Esophagus muscularis mucosa (tissue), 4 donors: Measurements from ENCODE around the gene XRRA1. TPM values are rescaled to one million over a fixed set of nuclear protein-coding genes. Genes with fewer than 3 reads are reported as not detected.

Experiments used
- DNase-seq: peaks from one replicate; pipeline ENCODE4 v3.0.0-alpha.2; 2017; ENCODE audit errors: extremely low spot score
- H3K27ac ChIP-seq, 4 donors: fragments of 200-600 bp; sonication (generic); replicated peaks in 1 of 4; 1 replicate in 3 of 4; 2 replicates in 1 of 4; pipeline ENCODE4 v1.5.1; 2016 to 2019; ENCODE audit warnings: mild to moderate bottlenecking in 1 of 4
- H3K27me3 ChIP-seq, 4 donors: fragments of 200-600 bp; sonication (generic); one replicate each; pipeline versions ENCODE4 v1.5.1 to v1.6.0; 2016 to 2019
- H3K36me3 ChIP-seq, 4 donors: fragments of 200-600 bp; sonication (generic); one replicate each; pipeline ENCODE4 v1.5.1; 2016 to 2019
- H3K4me1 ChIP-seq, 4 donors: fragments of 200-600 bp; sonication (generic); one replicate each; pipeline ENCODE4 v1.5.1; 2016 to 2019
- H3K4me3 ChIP-seq, 4 donors: fragments of 200-600 bp; sonication (generic); 1 replicate in 2 of 4; 2 replicates in 2 of 4; pipeline ENCODE4 v1.5.1; 2016 to 2019; ENCODE audit warnings: mild to moderate bottlenecking in 4 of 4, moderate library complexity in 1 of 4
- H3K9me3 ChIP-seq, 4 donors: fragments of 200-600 bp; sonication (generic); 1 replicate in 3 of 4; 2 replicates in 1 of 4; pipeline ENCODE4 v1.5.1; 2016 to 2019
- EP300 ChIP-seq: sonication (generic); formaldehyde crosslinking; IDR thresholded peaks from one replicate; pipeline ENCODE4 v1.6.1; 2017; ENCODE audit warnings: antibody characterized with exemption
- POLR2A ChIP-seq: fragments of 450-650 bp; IDR thresholded peaks from one replicate; pipeline ENCODE4 v1.6.1; 2017; ENCODE audit warnings: antibody characterized with exemption, moderate library complexity, mild to moderate bottlenecking, low read depth
- POLR2AphosphoS5 ChIP-seq, 2 donors: sonication (generic); formaldehyde crosslinking; IDR thresholded peaks; one replicate each; pipeline ENCODE4 v1.6.1; 2017; ENCODE audit warnings: antibody characterized with exemption in 2 of 2
- WGBS: methylation state at CpG from one replicate; pipeline ENCODE4 v1.1.5; 2018; 5-methylcytosine and 5-hydroxymethylcytosine counted together
- intact Hi-C: fragments of 100-400 bp; cut with DNase I; formaldehyde crosslinking; loops from one replicate; pipeline ENCODE4 v1.15.1; 2023
- small RNA-seq, 3 donors: library from RNA; depleted of rRNA; stranded (forward); fragments of <200 nt; gene quantifications; one replicate each; pipeline ENCODE3, GENCODE V24; 2016
- total RNA-seq, 4 donors: library from RNA; depleted of rRNA; stranded (reverse); fragments of >200 nt; gene quantifications; one replicate each; pipeline versions ENCODE4 v1.1.0 to v1.2.1, GENCODE V29; 2016
- TF ChIP-seq, protein P1 (sequence below), 3 experiments: fragments of 200-600 bp in 2 of 3; fragments of 450-650 bp in 1 of 3; sonication (generic) in 2 of 3; IDR thresholded peaks; one replicate each; pipeline ENCODE4 v1.5.1; 2017 to 2019; ENCODE audit warnings: antibody characterized with exemption in 3 of 3, mild to moderate bottlenecking in 2 of 3, moderate library complexity in 1 of 3

The XRRA1 gene
- total RNA-seq, 4 donors from 2014 or later: 9.1 to 19.5 (median 11.8) TPM

DNA sequence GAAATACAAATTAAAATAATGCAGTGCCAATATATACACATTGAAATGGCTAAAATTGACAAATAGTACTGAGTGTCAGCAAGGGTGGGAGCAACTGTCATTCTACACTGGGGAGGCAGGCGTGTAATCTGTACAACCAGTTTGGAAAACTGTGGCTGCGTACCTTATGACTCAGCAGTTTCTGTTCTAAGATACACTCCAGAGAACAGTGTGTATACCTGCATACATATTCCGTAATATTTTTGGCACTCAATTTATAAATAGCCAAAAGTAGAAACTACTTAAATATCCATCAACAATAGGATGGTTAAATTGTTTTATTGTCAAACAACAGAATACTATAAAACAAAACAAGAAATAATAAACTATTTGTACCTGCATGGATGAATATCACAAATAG, 142.6 kb downstream of the XRRA1 start:
- 87% methylated on average over 3 of the region's 3 CpGs for WGBS
- intact Hi-C loops: no loop called here
- H3K27me3 ChIP-seq: no peaks in the 10 kb centered on the region

DNA sequence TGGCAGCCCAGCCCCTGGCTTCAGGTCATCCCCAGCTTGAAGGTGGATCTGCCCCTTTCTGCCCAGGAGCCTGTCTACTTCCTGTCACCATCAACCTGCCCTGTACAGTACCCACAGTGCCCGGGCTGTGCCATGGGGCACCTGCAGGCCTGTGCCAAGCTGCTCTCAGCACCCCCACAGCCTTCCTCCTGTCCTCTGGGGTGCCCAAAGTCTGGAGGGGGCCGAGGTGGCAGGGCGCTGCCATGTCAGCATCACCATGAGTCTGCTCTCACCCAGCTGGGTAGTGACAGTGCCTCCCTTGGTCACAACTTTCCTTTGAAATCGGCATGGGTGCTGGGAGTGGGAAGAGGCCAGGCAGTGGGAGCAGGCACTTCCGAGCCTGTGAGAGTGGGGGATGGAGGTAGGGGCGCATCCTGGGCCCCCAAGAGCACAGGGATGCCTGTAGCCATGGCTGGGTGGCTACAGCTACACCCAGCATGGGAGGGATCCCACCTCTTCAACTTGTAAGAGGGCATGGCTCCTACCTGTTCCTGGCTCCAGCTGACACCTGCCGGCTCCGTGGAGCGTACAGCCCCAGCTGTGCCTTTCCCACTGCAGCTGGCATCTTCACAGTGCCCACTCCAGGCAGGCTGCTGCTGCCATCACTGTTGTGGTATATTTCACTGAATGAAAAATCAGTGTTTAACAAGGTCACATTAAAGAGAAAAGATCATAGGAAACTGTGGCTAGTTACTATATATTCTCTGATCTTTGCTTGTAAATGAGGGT, 157.4 kb downstream of the XRRA1 start:
- TF ChIP-seq POLR2A (no peak), POLR2AphosphoS5 (IDR thresholded peaks at IDR 0.05) (no peak), EP300 (no peak)
- TF ChIP-seq, protein P1, sequence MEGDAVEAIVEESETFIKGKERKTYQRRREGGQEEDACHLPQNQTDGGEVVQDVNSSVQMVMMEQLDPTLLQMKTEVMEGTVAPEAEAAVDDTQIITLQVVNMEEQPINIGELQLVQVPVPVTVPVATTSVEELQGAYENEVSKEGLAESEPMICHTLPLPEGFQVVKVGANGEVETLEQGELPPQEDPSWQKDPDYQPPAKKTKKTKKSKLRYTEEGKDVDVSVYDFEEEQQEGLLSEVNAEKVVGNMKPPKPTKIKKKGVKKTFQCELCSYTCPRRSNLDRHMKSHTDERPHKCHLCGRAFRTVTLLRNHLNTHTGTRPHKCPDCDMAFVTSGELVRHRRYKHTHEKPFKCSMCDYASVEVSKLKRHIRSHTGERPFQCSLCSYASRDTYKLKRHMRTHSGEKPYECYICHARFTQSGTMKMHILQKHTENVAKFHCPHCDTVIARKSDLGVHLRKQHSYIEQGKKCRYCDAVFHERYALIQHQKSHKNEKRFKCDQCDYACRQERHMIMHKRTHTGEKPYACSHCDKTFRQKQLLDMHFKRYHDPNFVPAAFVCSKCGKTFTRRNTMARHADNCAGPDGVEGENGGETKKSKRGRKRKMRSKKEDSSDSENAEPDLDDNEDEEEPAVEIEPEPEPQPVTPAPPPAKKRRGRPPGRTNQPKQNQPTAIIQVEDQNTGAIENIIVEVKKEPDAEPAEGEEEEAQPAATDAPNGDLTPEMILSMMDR (IDR thresholded peaks at IDR 0.05): no peak
- Histone ChIP-seq H3K9me3 (no peaks in the 10 kb centered on the region), H3K4me1 (no peaks in the 10 kb centered on the region), H3K27ac (no peak overlapping the region), H3K36me3 (peaks cover 7 to 45% (median 32%) of the 10 kb centered on the region in 4 donors), H3K27me3 (no peaks in the 10 kb centered on the region), H3K4me3 (no peak overlapping the region)
- WGBS: 100% methylated on average over 3 of the region's 9 CpGs
- intact Hi-C loops: no loop called here
- DNase-seq: no peak

More for the DNA sequence above, 142.6 kb downstream of the XRRA1 start:
- H3K4me1 ChIP-seq: peaks cover 7 to 18% (median 11%) of the 10 kb centered on the region in 4 donors
- DNase-seq: no peak
- H3K9me3 ChIP-seq: no peaks in the 10 kb centered on the region
- no peak for TF ChIP-seq EP300
- TF ChIP-seq, protein P1 (IDR thresholded peaks at IDR 0.05): no peak
- no peak for TF ChIP-seq POLR2A
- TF ChIP-seq POLR2AphosphoS5 (IDR thresholded peaks at IDR 0.05): no peak
- no peaks in the 10 kb centered on the region for H3K36me3 ChIP-seq
- no peak overlapping the region for H3K4me3 ChIP-seq
- H3K27ac ChIP-seq: no peak overlapping the region

Small RNA genes lying within 50 kb of the gene (small RNA-seq; reads per million reads assigned to genes)
- gene RN7SL239P (0 to 0.08 (median 0) reads per million in 3 donors), gene RNU6-216P (0 reads per million in 3 donors)

Other genes starting within 250 kb of the XRRA1 start
- gene CHRDL2, start 217.7 kb downstream of the XRRA1 start, total RNA-seq: under 1 TPM in 2 of 4 donors, not detected in 2; 0.40 to 0.50 TPM
- 10 to 100 TPM; 16.2 to 26.6 (median 20.6) TPM for gene RNF169, start 200.2 kb downstream of the XRRA1 start, total RNA-seq
- 10 to 100 TPM; 23.6 to 98.7 (median 28.6) TPM for gene SPCS2, start 175 bp upstream of the XRRA1 start, total RNA-seq
- 1 to 10 TPM; 2.9 to 6.7 (median 5.7) TPM for gene NEU3, start 39.8 kb upstream of the XRRA1 start, total RNA-seq
- gene OR2AT4, start 147.8 kb upstream of the XRRA1 start, total RNA-seq: under 1 TPM in 1 of 4 donors, not detected in 3; 0.06 TPM
- 10 to 100 TPM; 30.5 to 61.1 (median 33.0) TPM for gene SLCO2B1, start 202.0 kb upstream of the XRRA1 start, total RNA-seq